Measurements from ENCODE around the gene RASGRP2.

RASGRP2 gene

GRCh38 chr11:64772303-64773018 is 28.5 kb upstream of the RASGRP2 start:
- peak overlapping the region in 1 of 3 experiments; percentile 30 for H3K4me3 Mint-ChIP-seq
- peak overlapping the region; percentile 29 to 67 (median 67) for H3K27ac Mint-ChIP-seq
- H3K4me1 Mint-ChIP-seq: peaks cover 64% of the 10 kb centered on the region

GRCh38 chr11:64771861-64772260 is 27.9 kb upstream of the RASGRP2 start:
- Mint-ChIP-seq H3K27me3 (ENCODE audit: low read depth) (no peaks in the 10 kb centered on the region), H3K9me3 (no peaks in the 10 kb centered on the region), H3K36me3 (ENCODE audit: low read depth) (peaks cover 98% of the 10 kb centered on the region), H3K4me1 (peaks cover 58% of the 10 kb centered on the region), H3K27ac (peak overlapping the region in 2 of 3 experiments; percentile 29 to 67), H3K4me3 (peak overlapping the region in 1 of 3 experiments; percentile 19)
- TF ChIP-seq, protein P1, sequence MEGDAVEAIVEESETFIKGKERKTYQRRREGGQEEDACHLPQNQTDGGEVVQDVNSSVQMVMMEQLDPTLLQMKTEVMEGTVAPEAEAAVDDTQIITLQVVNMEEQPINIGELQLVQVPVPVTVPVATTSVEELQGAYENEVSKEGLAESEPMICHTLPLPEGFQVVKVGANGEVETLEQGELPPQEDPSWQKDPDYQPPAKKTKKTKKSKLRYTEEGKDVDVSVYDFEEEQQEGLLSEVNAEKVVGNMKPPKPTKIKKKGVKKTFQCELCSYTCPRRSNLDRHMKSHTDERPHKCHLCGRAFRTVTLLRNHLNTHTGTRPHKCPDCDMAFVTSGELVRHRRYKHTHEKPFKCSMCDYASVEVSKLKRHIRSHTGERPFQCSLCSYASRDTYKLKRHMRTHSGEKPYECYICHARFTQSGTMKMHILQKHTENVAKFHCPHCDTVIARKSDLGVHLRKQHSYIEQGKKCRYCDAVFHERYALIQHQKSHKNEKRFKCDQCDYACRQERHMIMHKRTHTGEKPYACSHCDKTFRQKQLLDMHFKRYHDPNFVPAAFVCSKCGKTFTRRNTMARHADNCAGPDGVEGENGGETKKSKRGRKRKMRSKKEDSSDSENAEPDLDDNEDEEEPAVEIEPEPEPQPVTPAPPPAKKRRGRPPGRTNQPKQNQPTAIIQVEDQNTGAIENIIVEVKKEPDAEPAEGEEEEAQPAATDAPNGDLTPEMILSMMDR (IDR thresholded peaks at IDR 0.05; ENCODE audit: unreplicated experiment in 3 of 3): no peak

More at GRCh38 chr11:64772303-64773018, 28.5 kb upstream of the RASGRP2 start:
- TF ChIP-seq, protein P1 (IDR thresholded peaks at IDR 0.05; ENCODE audit: unreplicated experiment in 3 of 3): no peak
- H3K36me3 Mint-ChIP-seq (ENCODE audit: low read depth): peaks cover 99% of the 10 kb centered on the region
- no peaks in the 10 kb centered on the region for H3K9me3 Mint-ChIP-seq
- H3K27me3 Mint-ChIP-seq (ENCODE audit: low read depth): no peaks in the 10 kb centered on the region

GRCh38 chr11:64770120-64770519 is 26.2 kb upstream of the RASGRP2 start:
- Mint-ChIP-seq H3K4me1 (peaks cover 45% of the 10 kb centered on the region), H3K9me3 (no peaks in the 10 kb centered on the region), H3K36me3 (ENCODE audit: low read depth) (peaks cover 92% of the 10 kb centered on the region), H3K27ac (no peak overlapping the region), H3K4me3 (no peak overlapping the region), H3K27me3 (ENCODE audit: low read depth) (no peaks in the 10 kb centered on the region)
- TF ChIP-seq, protein P1 (IDR thresholded peaks at IDR 0.05; ENCODE audit: unreplicated experiment in 3 of 3): no peak

GRCh38 chr11:64769283-64769682 is 25.3 kb upstream of the RASGRP2 start:
- H3K27ac Mint-ChIP-seq: no peak overlapping the region
- peaks cover 92% of the 10 kb centered on the region for H3K36me3 Mint-ChIP-seq (ENCODE audit: low read depth)
- no peaks in the 10 kb centered on the region for H3K27me3 Mint-ChIP-seq (ENCODE audit: low read depth)
- TF ChIP-seq, protein P1 (IDR thresholded peaks at IDR 0.05; ENCODE audit: unreplicated experiment in 3 of 3): no peak
- H3K4me3 Mint-ChIP-seq: no peak overlapping the region
- peaks cover 50% of the 10 kb centered on the region for H3K4me1 Mint-ChIP-seq
- no peaks in the 10 kb centered on the region for H3K9me3 Mint-ChIP-seq

DNA sequence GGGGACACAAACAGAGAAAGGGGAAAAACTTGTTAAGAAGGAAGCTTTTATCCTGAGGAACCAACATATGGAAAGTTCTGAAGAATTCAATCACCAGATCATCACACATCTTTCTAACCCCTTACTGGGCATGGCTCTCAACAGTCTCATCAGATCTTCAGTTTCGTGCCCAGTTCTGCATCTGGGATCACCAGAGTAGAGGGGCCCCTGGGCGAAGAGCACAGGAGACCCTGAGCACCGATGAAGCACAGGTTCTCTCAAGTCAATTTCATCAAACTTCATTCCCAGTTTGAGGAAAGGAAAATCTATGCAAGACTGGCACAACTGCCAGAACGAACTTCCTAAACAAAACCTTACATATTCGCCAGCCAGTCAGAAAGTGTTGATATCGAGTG is 24.4 kb upstream of the RASGRP2 start:
- Mint-ChIP-seq H3K36me3 (ENCODE audit: low read depth) (peaks cover 89% of the 10 kb centered on the region), H3K27me3 (ENCODE audit: low read depth) (no peaks in the 10 kb centered on the region), H3K4me1 (peaks cover 50% of the 10 kb centered on the region), H3K9me3 (no peaks in the 10 kb centered on the region), H3K27ac (no peak overlapping the region), H3K4me3 (no peak overlapping the region)
- TF ChIP-seq, protein P1 (IDR thresholded peaks at IDR 0.05; ENCODE audit: unreplicated experiment in 3 of 3): no peak
